ENCODE data around the gene ERGIC2. TPM values are rescaled to one million over a fixed set of nuclear protein-coding genes. Genes with fewer than 3 reads are reported as not detected.

Gene ERGIC2, protein sequence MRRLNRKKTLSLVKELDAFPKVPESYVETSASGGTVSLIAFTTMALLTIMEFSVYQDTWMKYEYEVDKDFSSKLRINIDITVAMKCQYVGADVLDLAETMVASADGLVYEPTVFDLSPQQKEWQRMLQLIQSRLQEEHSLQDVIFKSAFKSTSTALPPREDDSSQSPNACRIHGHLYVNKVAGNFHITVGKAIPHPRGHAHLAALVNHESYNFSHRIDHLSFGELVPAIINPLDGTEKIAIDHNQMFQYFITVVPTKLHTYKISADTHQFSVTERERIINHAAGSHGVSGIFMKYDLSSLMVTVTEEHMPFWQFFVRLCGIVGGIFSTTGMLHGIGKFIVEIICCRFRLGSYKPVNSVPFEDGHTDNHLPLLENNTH
- 452 and 625 TPM in 2 replicates for polyA plus RNA-seq

GRCh38 chr12:29380536-29381523 lies at the start of gene ERGIC2:
Gene ERGIC2 (minus strand): TSS chr12:29381172. CDS start chr12:29371633, 9,539 bp downstream.

Other genes starting within 250 kb of the ERGIC2 start
- 45.5 and 49.3 TPM in 2 replicates for gene FAR2, start 231.9 kb downstream of the ERGIC2 start, polyA plus RNA-seq
- 0.76 and 3.0 TPM in 2 replicates for gene OVCH1, start 116.5 kb upstream of the ERGIC2 start, polyA plus RNA-seq

Measured in Purkinje cell (primary cell).